HG03108 (cell line): Measurements from ENCODE around the gene FOSL1.
"Not testable (repeated sequence)": the region's sequence is repeated elsewhere in the genome, so short reads cannot be mapped to it uniquely, and the experiment has no call there.

Experiments used
- ATAC-seq: cut with Tn5 transposase; IDR thresholded peaks from one replicate; pipeline ENCODE4 v1.9.1; 2021; ENCODE audit warnings: moderate library complexity; ENCODE audit not compliant: unreplicated experiment

FOSL1 gene

GRCh38 chr11:65853246-65853979, 46.8 kb downstream of the FOSL1 start:
- no peak for ATAC-seq

- ATAC-seq, result no peak
These were observed 47.5 kb downstream of the FOSL1 start for GRCh38 chr11:65852508-65853245.

GRCh38 chr11:65851811-65852507, 48.2 kb downstream of the FOSL1 start:
- no peak for ATAC-seq

- ATAC-seq, result no peak
These were observed 49.1 kb downstream of the FOSL1 start for GRCh38 chr11:65851083-65851579.

GRCh38 chr11:65850217-65851082, 49.7 kb downstream of the FOSL1 start:
- no peak for ATAC-seq

- ATAC-seq, result no peak
These were observed 50.4 kb downstream of the FOSL1 start for GRCh38 chr11:65849771-65850216.

GRCh38 chr11:65849366-65849765, 50.8 kb downstream of the FOSL1 start:
- ATAC-seq, result no peak

- ATAC-seq, result not testable (repeated sequence)
These were observed 51.5 kb downstream of the FOSL1 start for GRCh38 chr11:65848693-65849092.

GRCh38 chr11:65847746-65848145, 52.4 kb downstream of the FOSL1 start:
- ATAC-seq, result no peak

GRCh38 chr11:65844231-65844872, 55.8 kb downstream of the FOSL1 start:
- no peak for ATAC-seq

GRCh38 chr11:65843811-65844210, 56.4 kb downstream of the FOSL1 start:
- no peak for ATAC-seq

GRCh38 chr11:65842144-65842543, 58.0 kb downstream of the FOSL1 start:
- no peak for ATAC-seq
